Ovary (tissue), 3 donors: ENCODE results near the gene ARFGEF3.

Experiments
- POLR2A ChIP-seq: fragments of 450-650 bp; IDR thresholded peaks from one replicate; pipeline ENCODE4 v1.6.1; 2017; ENCODE audit warnings: antibody characterized with exemption, mild to moderate bottlenecking, moderate library complexity
- TF ChIP-seq, protein P1 (sequence below), 3 donors: fragments of 450-650 bp in 2 of 3; fragments of 200-600 bp in 1 of 3; IDR thresholded peaks; one replicate each; pipeline versions ENCODE4 v1.5.1 to v1.8.0; 2016 to 2022; ENCODE audit warnings: antibody characterized with exemption in 3 of 3, mild to moderate bottlenecking in 1 of 3
- donor health status: DM: no; HTN: no; CAD: no.

DNA sequence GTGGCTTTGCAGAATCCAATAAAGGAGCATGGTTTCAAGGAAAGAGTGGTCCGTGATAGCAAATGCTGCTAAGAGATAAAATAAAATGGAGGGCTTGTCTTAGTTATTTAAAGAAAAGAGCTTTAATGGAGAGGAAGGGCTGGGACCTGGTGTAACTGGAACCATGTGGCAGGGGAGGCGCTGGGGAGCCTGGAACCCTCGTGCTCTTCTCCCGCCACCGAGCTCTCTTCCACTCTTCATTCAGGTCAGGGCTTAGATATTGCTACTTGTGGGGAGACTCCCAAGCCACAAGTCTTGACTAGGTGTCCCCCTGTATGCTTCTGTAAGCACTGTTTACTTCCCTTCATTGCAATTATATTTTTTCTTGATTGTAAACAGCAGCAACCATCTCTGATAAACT is 15.2 kb upstream of the ARFGEF3 start:
- TF ChIP-seq, protein P1, sequence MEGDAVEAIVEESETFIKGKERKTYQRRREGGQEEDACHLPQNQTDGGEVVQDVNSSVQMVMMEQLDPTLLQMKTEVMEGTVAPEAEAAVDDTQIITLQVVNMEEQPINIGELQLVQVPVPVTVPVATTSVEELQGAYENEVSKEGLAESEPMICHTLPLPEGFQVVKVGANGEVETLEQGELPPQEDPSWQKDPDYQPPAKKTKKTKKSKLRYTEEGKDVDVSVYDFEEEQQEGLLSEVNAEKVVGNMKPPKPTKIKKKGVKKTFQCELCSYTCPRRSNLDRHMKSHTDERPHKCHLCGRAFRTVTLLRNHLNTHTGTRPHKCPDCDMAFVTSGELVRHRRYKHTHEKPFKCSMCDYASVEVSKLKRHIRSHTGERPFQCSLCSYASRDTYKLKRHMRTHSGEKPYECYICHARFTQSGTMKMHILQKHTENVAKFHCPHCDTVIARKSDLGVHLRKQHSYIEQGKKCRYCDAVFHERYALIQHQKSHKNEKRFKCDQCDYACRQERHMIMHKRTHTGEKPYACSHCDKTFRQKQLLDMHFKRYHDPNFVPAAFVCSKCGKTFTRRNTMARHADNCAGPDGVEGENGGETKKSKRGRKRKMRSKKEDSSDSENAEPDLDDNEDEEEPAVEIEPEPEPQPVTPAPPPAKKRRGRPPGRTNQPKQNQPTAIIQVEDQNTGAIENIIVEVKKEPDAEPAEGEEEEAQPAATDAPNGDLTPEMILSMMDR (IDR thresholded peaks at IDR 0.05): no peak
- TF ChIP-seq POLR2A: no peak
